H1 (cell line): ENCODE results near the gene LRRTM4. TPM values are rescaled to one million over a fixed set of nuclear protein-coding genes. Genes with fewer than 3 reads are reported as not detected.

Source experiments
- CTCF ChIA-PET: fragments of 300-600 bp; sonication (Branson Sonifier 250); formaldehyde crosslinking; loops from one replicate; lab custom pipeline; 2021; ENCODE audit not compliant: partially characterized antibody; lab: Charles Lee
- POLR2A ChIA-PET: fragments of 300-600 bp; sonication (Branson Sonifier 250); formaldehyde crosslinking; loops from one replicate; lab custom pipeline; 2021; ENCODE audit warnings: inconsistent platforms; ENCODE audit not compliant: partially characterized antibody; lab: Charles Lee
- DNase-seq, 2 experiments: peaks; one replicate each; pipeline versions ENCODE4 v3.0.0 to v3.0.0-alpha.2; 2010 to 2022; ENCODE audit warnings: low spot score in 2 of 2, low read depth in 1 of 2, mixed read lengths in 1 of 2
- FAIRE-seq: peaks from 2 replicates; lab custom pipeline; 2011; peaks lifted over from hg19 to GRCh38; lab: Jason Lieb, UNC
- H2AFZ ChIP-seq: 2 replicates; pipeline ENCODE4 v1.8.1; 2012; ENCODE audit warnings: low read length, inconsistent platforms
- H2AK5ac ChIP-seq: 2 replicates; pipeline ENCODE4 v1.6.1; 2013; ENCODE audit warnings: low read depth, low read length
- H2BK120ac ChIP-seq: replicated peaks from 2 replicates; pipeline ENCODE3; 2013; ENCODE audit warnings: low read depth, low read length, inconsistent platforms
- H2BK12ac ChIP-seq: 2 replicates; pipeline ENCODE4 v1.6.1; 2013; ENCODE audit warnings: low read depth, low read length
- H2BK15ac ChIP-seq: 2 replicates; pipeline ENCODE4 v1.6.1; 2013; ENCODE audit warnings: low read length
- H2BK20ac ChIP-seq: 2 replicates; pipeline ENCODE4 v1.6.1; 2013; ENCODE audit warnings: low read length
- H2BK5ac ChIP-seq: 2 replicates; pipeline ENCODE4 v1.6.1; 2013; ENCODE audit warnings: low read depth, low read length
- H3K14ac ChIP-seq: 2 replicates; pipeline ENCODE4 v1.6.1; 2013; ENCODE audit warnings: inconsistent platforms; ENCODE audit not compliant: insufficient read length
- H3K18ac ChIP-seq: 2 replicates; pipeline ENCODE4 v1.6.1; 2013; ENCODE audit warnings: low read length; ENCODE audit errors: extremely low read depth
- H3K23ac ChIP-seq: 2 replicates; pipeline ENCODE4 v1.6.1; 2013; ENCODE audit warnings: inconsistent platforms; ENCODE audit not compliant: insufficient read length
- H3K23me2 ChIP-seq: 2 replicates; pipeline ENCODE4 v1.6.1; 2013; ENCODE audit warnings: low read depth, low read length
- H3K27ac ChIP-seq: 2 replicates; pipeline ENCODE4 v1.6.1; 2011; ENCODE audit warnings: low read depth, low read length, inconsistent platforms
- H3K27me3 ChIP-seq, 4 experiments: replicated peaks in 1 of 4; 1 replicate in 1 of 4; 2 replicates in 3 of 4; pipeline versions ENCODE4 v1.6.1 to v1.8.1; 2011 to 2013; ENCODE audit warnings: low read length in 3 of 4, mild to moderate bottlenecking in 3 of 4, inconsistent platforms in 2 of 4, mixed read lengths in 2 of 4, moderate library complexity in 1 of 4; ENCODE audit not compliant: control insufficient read depth in 3 of 4, insufficient read depth in 3 of 4; ENCODE audit errors: extremely low read depth in 1 of 4
- H3K36me3 ChIP-seq, 4 experiments: 2 replicates each; pipeline versions ENCODE4 v1.6.1 to v1.8.1; 2011 to 2013; ENCODE audit warnings: mild to moderate bottlenecking in 4 of 4, low read length in 3 of 4, moderate library complexity in 2 of 4, control low read depth in 1 of 4, inconsistent platforms in 1 of 4; ENCODE audit not compliant: insufficient read depth in 4 of 4, control insufficient read depth in 2 of 4
- H3K4ac ChIP-seq: replicated peaks from 2 replicates; pipeline ENCODE3; 2013; ENCODE audit warnings: low read length, low read depth, mixed read lengths, inconsistent platforms; ENCODE audit not compliant: insufficient read length
- H3K4me1 ChIP-seq, 4 experiments: replicated peaks in 1 of 4; 1 replicate in 1 of 4; 2 replicates in 3 of 4; pipeline versions ENCODE4 v1.6.1 to v1.8.1; 2011 to 2013; ENCODE audit warnings: low read length in 3 of 4, inconsistent platforms in 2 of 4, mixed read lengths in 1 of 4; ENCODE audit not compliant: insufficient read depth in 4 of 4, control insufficient read depth in 3 of 4
- H3K4me2 ChIP-seq, 2 experiments: 2 replicates each; pipeline versions ENCODE4 v1.6.1 to v1.8.1; 2011 to 2013; ENCODE audit warnings: low read depth in 2 of 2, low read length in 2 of 2, control low read depth in 1 of 2, inconsistent platforms in 1 of 2, mild to moderate bottlenecking in 1 of 2; ENCODE audit not compliant: insufficient read depth in 1 of 2
- H3K4me3 ChIP-seq, 4 experiments: fragments of 200-600, 300-600 bp in 1 of 4; sonication (generic), shearing (Covaris generic), sonication (Bioruptor Twin) in 1 of 4; 2 replicates each; pipeline versions ENCODE4 v1.5.1 to v1.8.1; 2011 to 2016; ENCODE audit warnings: low read length in 4 of 4, low read depth in 3 of 4, control low read depth in 2 of 4, inconsistent platforms in 2 of 4, mild to moderate bottlenecking in 2 of 4, mixed read lengths in 1 of 4, moderate library complexity in 1 of 4; ENCODE audit not compliant: insufficient read depth in 2 of 4; ENCODE audit errors: extremely low read depth in 1 of 4
- H3K56ac ChIP-seq: replicated peaks from 2 replicates; pipeline ENCODE3; 2013; ENCODE audit warnings: low read depth, mild to moderate bottlenecking, mixed read lengths, low read length, inconsistent platforms; ENCODE audit not compliant: insufficient read length
- H3K79me1 ChIP-seq: 2 replicates; pipeline ENCODE4 v1.6.1; 2013; ENCODE audit warnings: low read depth, low read length, control low read depth
- H3K79me2 ChIP-seq, 2 experiments: 2 replicates each; pipeline versions ENCODE4 v1.6.1 to v1.8.1; 2012 to 2013; ENCODE audit warnings: low read length in 2 of 2, mild to moderate bottlenecking in 2 of 2, inconsistent platforms in 1 of 2; ENCODE audit not compliant: insufficient read depth in 2 of 2, control insufficient read depth in 1 of 2
- H3K9ac ChIP-seq, 4 experiments: replicated peaks in 1 of 4; 1 replicate in 1 of 4; 2 replicates in 3 of 4; pipeline versions ENCODE4 v1.6.1 to v1.8.1; 2011 to 2013; ENCODE audit warnings: low read depth in 3 of 4, low read length in 3 of 4, control low read depth in 2 of 4, mild to moderate bottlenecking in 2 of 4, moderate library complexity in 2 of 4, inconsistent platforms in 1 of 4; ENCODE audit errors: extremely low read depth in 1 of 4
- H3K9me3 ChIP-seq, 2 experiments: 2 replicates each; pipeline versions ENCODE4 v1.6.1 to v1.8.1; 2012 to 2013; ENCODE audit warnings: mild to moderate bottlenecking in 2 of 2, moderate library complexity in 2 of 2, control low read depth in 1 of 2, inconsistent platforms in 1 of 2, low read depth in 1 of 2, low read length in 1 of 2, mixed read lengths in 1 of 2; ENCODE audit not compliant: insufficient read depth in 2 of 2
- H4K20me1 ChIP-seq, 2 experiments: replicated peaks in 1 of 2; 2 replicates each; pipeline versions ENCODE3 to v1.8.1; 2011 to 2013; ENCODE audit warnings: inconsistent platforms in 2 of 2, low read length in 2 of 2, mild to moderate bottlenecking in 1 of 2; ENCODE audit not compliant: insufficient read depth in 2 of 2, control insufficient read depth in 1 of 2
- H4K5ac ChIP-seq: 2 replicates; pipeline ENCODE4 v1.6.1; 2013; ENCODE audit warnings: low read length, low read depth, mixed read lengths, inconsistent platforms; ENCODE audit not compliant: insufficient read length
- H4K8ac ChIP-seq: 2 replicates; pipeline ENCODE4 v1.8.0; 2013; ENCODE audit warnings: mild to moderate bottlenecking, moderate library complexity, low read length, inconsistent platforms; ENCODE audit not compliant: insufficient read depth; ENCODE audit errors: extremely low read depth
- H4K91ac ChIP-seq: replicated peaks from 2 replicates; pipeline ENCODE3; 2013; ENCODE audit warnings: low read length, mixed read lengths, inconsistent platforms; ENCODE audit not compliant: insufficient read length
- POLR2A ChIP-seq, 2 experiments: IDR thresholded peaks; 1 replicate in 1 of 2; 2 replicates in 1 of 2; pipeline ENCODE4 v1.6.1; 2011; ENCODE audit warnings: low read depth in 2 of 2, low read length in 2 of 2, mild to moderate bottlenecking in 2 of 2; ENCODE audit errors: control extremely low read depth in 1 of 2
- POLR2AphosphoS5 ChIP-seq: IDR thresholded peaks from 2 replicates; pipeline ENCODE4 v1.6.1; 2011; ENCODE audit warnings: low read depth, low read length
- SAP30 ChIP-seq: fragments of 300-600 bp; sonication (generic); IDR thresholded peaks from 2 replicates; pipeline ENCODE4 v1.7.1; 2012; ENCODE audit warnings: low read length, moderate library complexity, mild to moderate bottlenecking, inconsistent platforms; ENCODE audit not compliant: insufficient read depth, insufficient replicate concordance
- WGBS, 2 experiments: shearing (Covaris generic) in 1 of 2; methylation state at CpG; one replicate each; pipeline versions ENCODE4 v1.1.6 to v1.1.7; 2013 to 2015; ENCODE audit warnings: low lambda C conversion rate in 2 of 2, mixed read lengths in 2 of 2, inconsistent platforms in 1 of 2, low coverage in 1 of 2, missing lambda C conversion rate in 1 of 2; ENCODE audit not compliant: insufficient replicate concordance in 2 of 2, insufficient coverage in 1 of 2, insufficient read length in 1 of 2; ENCODE audit errors: extremely low coverage in 1 of 2, missing lambda C conversion rate in 1 of 2; 5-methylcytosine and 5-hydroxymethylcytosine counted together
- polyA plus RNA-seq, 7 experiments: library from polyadenylated mRNA; depleted of rRNA in 3 of 7; stranded (reverse) in 5 of 7; unstranded in 2 of 7; fragments of >200 nt in 5 of 7; fragments of 200-250 nt in 2 of 7; gene quantifications; 1 replicate in 5 of 7; 2 replicates in 1 of 7; 4 replicates in 1 of 7; pipeline versions ENCODE4 v1.2.1 to v1.2.3, GENCODE V29; 2011 to 2013; ENCODE audit warnings: missing spikeins in 2 of 7, mixed read lengths in 2 of 7
- total RNA-seq: library from RNA; stranded (reverse); fragmentation: NEBNext Ultra II Directional; extraction: Animal tissue kit (Norgen Biotek cat#: 25700); gene quantifications from 2 replicates; pipeline ENCODE4 v1.2.1, GENCODE V29; 2021

The LRRTM4 gene
- total and polyA plus RNA-seq, 2 of the 8 experiments (the other 6 are each of a cell fraction or from before 2014, with no cell fraction given), result 3.6 to 9.5 TPM

- H3K4ac ChIP-seq, result no peak overlapping the region
- DNase-seq, result no peak
- no peak overlapping the region for H2AFZ ChIP-seq
- H3K4me3 ChIP-seq, result no peak overlapping the region
- peaks cover 0 to 3% (median 0%) of the 10 kb centered on the region in 4 experiments; a peak in 1 of 7 replicates for H3K4me1 ChIP-seq
- ChIA-PET POLR2A (interaction anchor here (0.6 to 3.8 kb wide), 6 partner anchors 11 to 420 kb away, joined by 3 to 14 read pairs (median 4); partner anchors contain the start of gene LRRTM4), CTCF (no interaction called here)
- no peak overlapping the region for H3K4me2 ChIP-seq
- no peak overlapping the region for H3K9ac ChIP-seq
- H3K23ac ChIP-seq, result no peak overlapping the region
- FAIRE-seq, result peak; percentile 48
- peaks cover 0 to 38% (median 2%) of the 10 kb centered on the region in 4 experiments; a peak in 4 of 8 replicates for H3K36me3 ChIP-seq
- H2AK5ac ChIP-seq, result no peak overlapping the region
- no peak overlapping the region for H2BK120ac ChIP-seq
- no peak overlapping the region for H2BK5ac ChIP-seq
- H3K9me3 ChIP-seq, result no peaks in the 10 kb centered on the region
- H2BK15ac ChIP-seq, result no peak overlapping the region
- no peak overlapping the region for H2BK12ac ChIP-seq
- H3K56ac ChIP-seq, result no peak overlapping the region
- 80% methylated on average over 8 of the region's 8 CpGs; no CpG with 5 or more reads in 1 of the 2 experiments for WGBS, 2 experiments
- 0 out of 2 replicates have a peak, but pooled peaks cover 2% of the 10 kb centered on the region for H3K23me2 ChIP-seq
- H3K27ac ChIP-seq, result no peak overlapping the region
- H2BK20ac ChIP-seq, result no peak overlapping the region
- no peak overlapping the region for H3K18ac ChIP-seq
- H3K27me3 ChIP-seq, result no peaks in the 10 kb centered on the region
- TF ChIP-seq SAP30, result no peak
- TF ChIP-seq POLR2A (IDR thresholded peaks at IDR 0.05; ENCODE audit: control extremely low read depth in 1 of 2, low read depth in 2 of 2, low read length in 2 of 2), result peak; percentile 26 to 52; a peak in 2 of 3 replicates
- TF ChIP-seq POLR2AphosphoS5, result peak; percentile 47; the same call in 1 of the 2 replicates
- no peak overlapping the region for H4K91ac ChIP-seq
- no peak overlapping the region for H4K8ac ChIP-seq
- H4K5ac ChIP-seq, result no peak overlapping the region
- peaks cover 0 to 17% of the 10 kb centered on the region in 2 experiments; a peak in 2 of 4 replicates for H3K79me2 ChIP-seq
- H3K14ac ChIP-seq, result no peak overlapping the region
- no peaks in the 10 kb centered on the region for H3K79me1 ChIP-seq
- H4K20me1 ChIP-seq, result peaks cover 0 to 2% of the 10 kb centered on the region in 2 experiments
Observed at GRCh38 chr2:77101796-77102452, 420.3 kb downstream of the LRRTM4 start.
